KOPT-K1 (cell line): ENCODE measurements around the gene CHRNB1.
"Not testable (repeated sequence)": the region's sequence is repeated elsewhere in the genome, so short reads cannot be mapped to it uniquely, and the experiment has no call there.

Experiments
- H3K27ac ChIP-seq: fragments of 200-600 bp; sonication (generic); 2 replicates; pipeline ENCODE4 v1.5.1; 2016; ENCODE audit warnings: antibody characterized with exemption, mild to moderate bottlenecking, low read depth, low read length; ENCODE audit not compliant: poor library complexity, severe bottlenecking
- H3K36me3 ChIP-seq: fragments of 200-600 bp; sonication (generic); 2 replicates; pipeline ENCODE4 v1.5.1; 2017; ENCODE audit warnings: antibody characterized with exemption, mild to moderate bottlenecking, low read length, moderate library complexity; ENCODE audit not compliant: insufficient read depth
- H3K9me3 ChIP-seq: fragments of 200-600 bp; sonication (generic); 2 replicates; pipeline ENCODE4 v1.5.1; 2017; ENCODE audit warnings: antibody characterized with exemption, low read length, mild to moderate bottlenecking; ENCODE audit not compliant: insufficient read depth, poor library complexity, severe bottlenecking

The CHRNB1 gene

GRCh38 chr17:7479213-7480088, 34.6 kb downstream of the CHRNB1 start, which contains the start of gene ZBTB4:
ZBTB4 (minus strand) TSS chr17:7479631; CDS start chr17:7466801, 12,830 bp downstream.
- H3K9me3 ChIP-seq = no peaks in the 10 kb centered on the region
- peak within 1 kb of the TSS; percentile 89 for H3K27ac ChIP-seq
- no peaks in the 10 kb centered on the region for H3K36me3 ChIP-seq

- H3K27ac ChIP-seq = peak overlapping the region; percentile 89
Observed at GRCh38 chr17:7480089-7480384, 35.2 kb downstream of the CHRNB1 start.

GRCh38 chr17:7481275-7481674, 36.4 kb downstream of the CHRNB1 start, which contains the start of gene SLC35G6:
SLC35G6 (plus strand) TSS chr17:7481446; CDS start chr17:7481517, 71 bp downstream.
- not testable (repeated sequence) for H3K36me3 ChIP-seq, H3K9me3 ChIP-seq
- H3K27ac ChIP-seq = peak within 1 kb of the TSS; percentile 89

More at GRCh38 chr17:7480089-7480384, 35.2 kb downstream of the CHRNB1 start:
- no peaks in the 10 kb centered on the region for H3K9me3 ChIP-seq
- no peaks in the 10 kb centered on the region for H3K36me3 ChIP-seq

GRCh38 chr17:7481842-7482741, 37.2 kb downstream of the CHRNB1 start:
- H3K9me3 ChIP-seq, H3K36me3 ChIP-seq: not testable (repeated sequence)
- H3K27ac ChIP-seq = peak overlapping the region; percentile 99

GRCh38 chr17:7482742-7483088, 37.9 kb downstream of the CHRNB1 start:
- Histone ChIP-seq H3K36me3 (peaks cover 15% of the 10 kb centered on the region), H3K27ac (peak overlapping the region; percentile 99)
- not testable (repeated sequence) for H3K9me3 ChIP-seq

GRCh38 chr17:7483255-7484066, 38.6 kb downstream of the CHRNB1 start:
- no peaks in the 10 kb centered on the region for H3K9me3 ChIP-seq
- H3K27ac ChIP-seq = peak overlapping the region; percentile 99
- H3K36me3 ChIP-seq = peaks cover 20% of the 10 kb centered on the region

GRCh38 chr17:7484067-7484918, 39.4 kb downstream of the CHRNB1 start, which contains the start of gene POLR2A:
POLR2A (plus strand) TSS chr17:7484366.
- Histone ChIP-seq H3K36me3 (peaks cover 27% of the 10 kb centered on the region), H3K9me3 (no peaks in the 10 kb centered on the region), H3K27ac (peak within 1 kb of the TSS; percentile 99)

- H3K36me3 ChIP-seq = peaks cover 34% of the 10 kb centered on the region
- H3K27ac ChIP-seq = peak overlapping the region; percentile 99
- no peaks in the 10 kb centered on the region for H3K9me3 ChIP-seq
Observed at GRCh38 chr17:7484919-7485377, 40.1 kb downstream of the CHRNB1 start.

GRCh38 chr17:7486181-7486580, 41.3 kb downstream of the CHRNB1 start:
- Histone ChIP-seq H3K9me3 (no peaks in the 10 kb centered on the region), H3K27ac (peak overlapping the region; percentile 27), H3K36me3 (peaks cover 46% of the 10 kb centered on the region)

GRCh38 chr17:7490144-7490543, 45.3 kb downstream of the CHRNB1 start:
- H3K36me3 ChIP-seq = peaks cover 86% of the 10 kb centered on the region
- H3K27ac ChIP-seq = no peak overlapping the region
- H3K9me3 ChIP-seq = no peaks in the 10 kb centered on the region

- no peak overlapping the region for H3K27ac ChIP-seq
- H3K9me3 ChIP-seq = no peaks in the 10 kb centered on the region
- H3K36me3 ChIP-seq = peaks cover 91% of the 10 kb centered on the region
Observed at GRCh38 chr17:7491583-7491982, 46.7 kb downstream of the CHRNB1 start.

GRCh38 chr17:7493941-7494340, 49.1 kb downstream of the CHRNB1 start:
- Histone ChIP-seq H3K36me3 (peaks cover 100% of the 10 kb centered on the region), H3K9me3 (no peaks in the 10 kb centered on the region), H3K27ac (no peak overlapping the region)

GRCh38 chr17:7495906-7496434, 51.1 kb downstream of the CHRNB1 start:
- Histone ChIP-seq H3K27ac (no peak overlapping the region), H3K36me3 (peaks cover 100% of the 10 kb centered on the region), H3K9me3 (no peaks in the 10 kb centered on the region)
